ENCODE measurements around the gene NSFL1C.
"Not testable (repeated sequence)": the region's sequence is repeated elsewhere in the genome, so short reads cannot be mapped to it uniquely, and the experiment has no call there.

Gene NSFL1C

GRCh38 chr20:1466211-1467081 is at the start of gene NSFL1C:
NSFL1C (minus strand) TSS chr20:1466849; CDS start chr20:1466824, 25 bp downstream.
- peak; percentile 51 for DNase-seq (ENCODE audit: low read depth)

GRCh38 chr20:1513801-1514200 is 47.2 kb upstream of the NSFL1C start:
- DNase-seq (ENCODE audit: low read depth): no peak

- DNase-seq (ENCODE audit: low read depth): no peak
These were observed 42.6 kb upstream of the NSFL1C start for GRCh38 chr20:1509237-1509636.

GRCh38 chr20:1508574-1508973 is 41.9 kb upstream of the NSFL1C start:
- no peak for DNase-seq (ENCODE audit: low read depth)

GRCh38 chr20:1507276-1507675 is 40.6 kb upstream of the NSFL1C start:
- no peak for DNase-seq (ENCODE audit: low read depth)

GRCh38 chr20:1505871-1506270 is 39.2 kb upstream of the NSFL1C start:
- DNase-seq (ENCODE audit: low read depth): no peak

- DNase-seq (ENCODE audit: low read depth): no peak
These were observed 38.7 kb upstream of the NSFL1C start for GRCh38 chr20:1505361-1505760.

- DNase-seq (ENCODE audit: low read depth): peak; percentile 81
These were observed 37.0 kb upstream of the NSFL1C start for GRCh38 chr20:1503564-1504227.

- DNase-seq (ENCODE audit: low read depth): no peak
These were observed 33.8 kb upstream of the NSFL1C start for GRCh38 chr20:1500496-1500895.

- no peak for DNase-seq (ENCODE audit: low read depth)
These were observed 33.1 kb upstream of the NSFL1C start for GRCh38 chr20:1499528-1500420.

- DNase-seq (ENCODE audit: low read depth): not testable (repeated sequence)
These were observed 30.7 kb upstream of the NSFL1C start for GRCh38 chr20:1497371-1497770.

- no peak for DNase-seq (ENCODE audit: low read depth)
These were observed 30.3 kb upstream of the NSFL1C start for GRCh38 chr20:1496930-1497329.

- no peak for DNase-seq (ENCODE audit: low read depth)
These were observed 27.8 kb upstream of the NSFL1C start for GRCh38 chr20:1494436-1494835.

GRCh38 chr20:1493536-1493935 is 26.9 kb upstream of the NSFL1C start:
- no peak for DNase-seq (ENCODE audit: low read depth)

- no peak for DNase-seq (ENCODE audit: low read depth)
These were observed 25.4 kb upstream of the NSFL1C start for GRCh38 chr20:1491860-1492642.

- DNase-seq (ENCODE audit: low read depth): no peak
These were observed 24.7 kb upstream of the NSFL1C start, which contains the start of gene SIRPB2 for GRCh38 chr20:1491281-1491840. SIRPB2 (minus strand) TSS chr20:1491420; CDS start chr20:1491359, 61 bp downstream.

- no peak for DNase-seq (ENCODE audit: low read depth)
These were observed 24.1 kb upstream of the NSFL1C start for GRCh38 chr20:1490643-1491195.

- DNase-seq (ENCODE audit: low read depth): no peak
These were observed 23.3 kb upstream of the NSFL1C start for GRCh38 chr20:1489764-1490436.

GRCh38 chr20:1489325-1489724 is 22.7 kb upstream of the NSFL1C start:
- no peak for DNase-seq (ENCODE audit: low read depth)

GRCh38 chr20:1486566-1486965 is 19.9 kb upstream of the NSFL1C start:
- DNase-seq (ENCODE audit: low read depth): no peak

Measured in non-pigmented ciliary epithelial cell (primary cell).